Caki2 (cell line): ENCODE results near the gene XYLT1. TPM values are rescaled to one million over a fixed set of nuclear protein-coding genes. Genes with fewer than 3 reads are reported as not detected.

ENCODE experiments used
- DNase-seq: peaks from one replicate; pipeline ENCODE4 v3.0.0-alpha.2; 2015; ENCODE audit warnings: low read depth
- in situ Hi-C: cut with HindIII; loops from 2 replicates; pipeline ENCODE4 v1.10.0; 2016; ENCODE audit warnings: low sequenced_read_pairs, low pct_unique_long_range_greater_than_20kb, mixed read lengths
- total RNA-seq: library from RNA; depleted of rRNA; stranded (reverse); fragments of >200 nt; shearing (Covaris generic); gene quantifications from 2 replicates; pipeline ENCODE4 v1.2.3, GENCODE V29; 2014; ENCODE audit warnings: low replicate concordance

The XYLT1 gene
- total RNA-seq, 1 experiment from 2014 or later, result 5.8 TPM

- in situ Hi-C loops, result no loop called here
- no peak for DNase-seq
Observed at GRCh38 chr16:17246974-17247732, 223.6 kb downstream of the XYLT1 start.

- DNase-seq, result no peak
- in situ Hi-C loops, result no loop called here
Observed at GRCh38 chr16:17246268-17246885, 224.4 kb downstream of the XYLT1 start.

- in situ Hi-C loops, result no loop called here
- DNase-seq, result no peak
Observed at GRCh38 chr16:17245776-17246175, 225.0 kb downstream of the XYLT1 start.

- in situ Hi-C loops, result no loop called here
Observed at GRCh38 chr16:17244872-17245551, 225.7 kb downstream of the XYLT1 start.

GRCh38 chr16:17241264-17241835 lies 229.4 kb downstream of the XYLT1 start:
- in situ Hi-C loops, result no loop called here
- no peak for DNase-seq

More at GRCh38 chr16:17244872-17245551, 225.7 kb downstream of the XYLT1 start:
- DNase-seq, result no peak

- in situ Hi-C loops, result no loop called here
- DNase-seq, result no peak
Observed at GRCh38 chr16:17238285-17239028, 232.3 kb downstream of the XYLT1 start.

- in situ Hi-C loops, result no loop called here
- DNase-seq, result no peak
Observed at GRCh38 chr16:17237350-17237944, 233.3 kb downstream of the XYLT1 start.

GRCh38 chr16:17235147-17235815 lies 235.5 kb downstream of the XYLT1 start:
- DNase-seq, result no peak
- in situ Hi-C loops, result no loop called here

- no peak for DNase-seq
Observed at GRCh38 chr16:17233318-17234002, 237.3 kb downstream of the XYLT1 start.

GRCh38 chr16:17232487-17232886 lies 238.3 kb downstream of the XYLT1 start:
- no peak for DNase-seq
- in situ Hi-C loops, result no loop called here

More at GRCh38 chr16:17233318-17234002, 237.3 kb downstream of the XYLT1 start:
- in situ Hi-C loops, result no loop called here

- in situ Hi-C loops, result no loop called here
- no peak for DNase-seq
Observed at GRCh38 chr16:17231972-17232371, 238.8 kb downstream of the XYLT1 start.

GRCh38 chr16:17230932-17231581 lies 239.7 kb downstream of the XYLT1 start:
- no peak for DNase-seq
- in situ Hi-C loops, result no loop called here

GRCh38 chr16:17229766-17230165 lies 241.0 kb downstream of the XYLT1 start:
- DNase-seq, result no peak
- in situ Hi-C loops, result no loop called here

GRCh38 chr16:17229131-17229530 lies 241.6 kb downstream of the XYLT1 start:
- in situ Hi-C loops, result no loop called here

GRCh38 chr16:17228708-17229055 lies 242.1 kb downstream of the XYLT1 start:
- in situ Hi-C loops, result no loop called here

More at GRCh38 chr16:17229131-17229530, 241.6 kb downstream of the XYLT1 start:
- no peak for DNase-seq

GRCh38 chr16:17228048-17228707 lies 242.6 kb downstream of the XYLT1 start:
- DNase-seq, result no peak

More at GRCh38 chr16:17228708-17229055, 242.1 kb downstream of the XYLT1 start:
- no peak for DNase-seq

More at GRCh38 chr16:17228048-17228707, 242.6 kb downstream of the XYLT1 start:
- in situ Hi-C loops, result no loop called here
